Airway epithelial cell (primary cell): Measurements from ENCODE around the gene MAPKAP1. TPM values are rescaled to one million over a fixed set of nuclear protein-coding genes. Genes with fewer than 3 reads are reported as not detected.

Experiments
- total RNA-seq: library from RNA; depleted of rRNA; stranded (reverse); fragments of >200 nt; gene quantifications from 2 replicates; pipeline ENCODE4 v1.2.3, GENCODE V29; 2015

MAPKAP1 gene
- total RNA-seq, result 87.3 TPM in 2 replicates

GRCh38 chr9:125706651-125707471, at the start of gene MAPKAP1:
Gene MAPKAP1 (minus strand): TSS chr9:125707208. CDS start chr9:125672574, 34,634 bp downstream.

GRCh38 chr9:125747053-125747764, 40.2 kb upstream of the MAPKAP1 start, which contains the start of gene PBX3:
Gene PBX3 (plus strand): TSS chr9:125747373.

Other genes with a start within 250 kb of the MAPKAP1 start
- 9.5 and 19.8 TPM in 2 replicates for gene PBX3, start 40.2 kb upstream of the MAPKAP1 start, total RNA-seq